Measurements from ENCODE around the gene PTPRK. TPM values are rescaled to one million over a fixed set of nuclear protein-coding genes. Genes with fewer than 3 reads are reported as not detected.

PTPRK gene
- total RNA-seq, 1 experiment from 2014 or later: 34.2 TPM

- POLR2A ChIA-PET: no interaction called here
- ATAC-seq (no peak), DNase-seq (ENCODE audit: low read depth, low spot score) (no peak)
- TF ChIP-seq CEBPB (IDR thresholded peaks at IDR 0.05; ENCODE audit: low read depth) (no peak), CBX3 (IDR thresholded peaks at IDR 0.05; ENCODE audit: low read depth) (no peak), ZFX (IDR thresholded peaks at IDR 0.05) (no peak), ATF3 (IDR thresholded peaks at IDR 0.05) (no peak), JUND (IDR thresholded peaks at IDR 0.05) (no peak), REST (IDR thresholded peaks at IDR 0.05; ENCODE audit: low read depth) (no peak), RAD21 (IDR thresholded peaks at IDR 0.05; ENCODE audit: low read depth) (no peak), MAX (IDR thresholded peaks at IDR 0.05) (no peak), TCF7L2 (IDR thresholded peaks at IDR 0.05; ENCODE audit: borderline replicate concordance, extremely low read depth, insufficient read depth, insufficient read length) (no peak), FOSL1 (IDR thresholded peaks at IDR 0.05; ENCODE audit: low read depth) (no peak), SP1 (IDR thresholded peaks at IDR 0.05; ENCODE audit: low read depth) (no peak), ZBTB33 (IDR thresholded peaks at IDR 0.05; ENCODE audit: extremely low read depth, insufficient replicate concordance, low read length) (no peak), ZNF274 (IDR thresholded peaks at IDR 0.05; ENCODE audit: low read depth, low read length) (no peak), ELF1 (IDR thresholded peaks at IDR 0.05; ENCODE audit: borderline replicate concordance, low read depth) (no peak), CTCF (IDR thresholded peaks at IDR 0.05 in 2 of 3, conservative IDR thresholded peaks at IDR 0.05 in 1 of 3; ENCODE audit: borderline replicate concordance in 1 of 3, insufficient read depth in 1 of 3, low read depth in 2 of 3, low read length in 2 of 3) (no peak), POLR2A (IDR thresholded peaks at IDR 0.05; ENCODE audit: borderline replicate concordance, extremely low read depth, insufficient read depth, insufficient read length) (no peak), EZH2phosphoT487 (IDR thresholded peaks at IDR 0.05; ENCODE audit: borderline replicate concordance) (no peak), POLR2AphosphoS5 (IDR thresholded peaks at IDR 0.05; ENCODE audit: low read depth, low read length) (no peak), YY1 (IDR thresholded peaks at IDR 0.05; ENCODE audit: extremely low read depth, insufficient replicate concordance, low read depth, low read length) (no peak)
- Histone ChIP-seq H3K4me3 (replicated peaks in 1 of 2; ENCODE audit: low read depth in 1 of 2, low read length in 2 of 2) (no peak overlapping the region), H4K20me1 (ENCODE audit: insufficient read depth) (no peaks in the 10 kb centered on the region), H3K9me2 (ENCODE audit: insufficient read depth) (no peaks in the 10 kb centered on the region), H3K27me3 (ENCODE audit: insufficient read depth, low read length) (no peaks in the 10 kb centered on the region), H3K4me1 (ENCODE audit: control insufficient read depth in 1 of 2, insufficient read depth in 2 of 2, low read length in 2 of 2) (peaks cover 0 to 5% of the 10 kb centered on the region in 2 experiments; a peak in 2 of 4 replicates), H3K4me2 (ENCODE audit: low read length) (no peak overlapping the region), H3K36me3 (ENCODE audit: control insufficient read depth in 1 of 2, insufficient read depth in 2 of 2, low read length in 2 of 2) (no peaks in the 10 kb centered on the region), H2AFZ (ENCODE audit: low read depth, low read length, poor library complexity, severe bottlenecking) (no peak overlapping the region), H3K27ac (ENCODE audit: low read depth, low read length) (no peak overlapping the region), H3K9me3 (ENCODE audit: control insufficient read depth in 1 of 2, insufficient read depth in 1 of 2, low read depth in 1 of 2, low read length in 2 of 2) (no peaks in the 10 kb centered on the region), H3K79me2 (ENCODE audit: insufficient read depth, low read length) (no peaks in the 10 kb centered on the region), H3K9ac (ENCODE audit: low read length) (no peak overlapping the region)
- RAD21 ChIA-PET (ENCODE audit: low non-redundant PET in 1 of 2, low total read pairs in 2 of 2, uncharacterized antibody in 2 of 2, unreplicated experiment in 2 of 2): no interaction called here
- CTCF ChIA-PET: no interaction called here
- intact Hi-C loops (cut with micrococcal nuclease): no loop called here
- no TSS peak for BruUV-seq (replicated peaks)
Measured at GRCh38 chr6:128280066-128280465, 240.3 kb downstream of the PTPRK start.
